B cell (primary cell): ENCODE measurements around the gene EPB41. TPM values are rescaled to one million over a fixed set of nuclear protein-coding genes. Genes with fewer than 3 reads are reported as not detected.

Experiments used
- ATAC-seq: fragments of 200-7000 bp; cut with Tn5 transposase; one replicate; pipeline ENCODE4 v1.10.0; 2021; ENCODE audit warnings: low read depth, mild to moderate bottlenecking, moderate number of reproducible peaks, moderate library complexity
- CTCF ChIA-PET: fragments of 350-600 bp; sonication (Branson Sonifier 250); formaldehyde crosslinking; loops from one replicate; lab custom pipeline; 2021; ENCODE audit warnings: antibody characterized with exemption, inconsistent platforms; lab: Charles Lee
- POLR2A ChIA-PET: fragments of 350-600 bp; sonication (Branson Sonifier 250); formaldehyde crosslinking; loops from one replicate; lab custom pipeline; 2021; ENCODE audit warnings: antibody characterized with exemption; lab: Charles Lee
- DNase-seq: peaks from one replicate; pipeline ENCODE4 v3.0.0; 2013
- H2AFZ ChIP-seq: 2 replicates; pipeline ENCODE4 v1.6.1; 2012; ENCODE audit warnings: mild to moderate bottlenecking, low read depth, low read length; ENCODE audit not compliant: insufficient read depth, poor library complexity, severe bottlenecking
- H3K27ac ChIP-seq, 2 donors: 1 replicate in 1 of 2; 2 replicates in 1 of 2; pipeline ENCODE4 v1.5.1; 2012 to 2013; ENCODE audit warnings: low read length in 2 of 2, mild to moderate bottlenecking in 2 of 2, moderate library complexity in 1 of 2
- H3K27me3 ChIP-seq, 4 experiments: fragments of 200-600 bp in 1 of 4; sonication (generic) in 1 of 4; replicated peaks in 1 of 4; 1 replicate in 2 of 4; 2 replicates in 2 of 4; pipeline versions ENCODE4 v1.6.1 to v1.7.0; 2013 to 2016; ENCODE audit warnings: low read length in 3 of 4, mild to moderate bottlenecking in 2 of 4, mixed read lengths in 1 of 4, moderate library complexity in 1 of 4; ENCODE audit not compliant: insufficient read depth in 4 of 4, control insufficient read depth in 3 of 4; ENCODE audit errors: control extremely low read depth in 1 of 4
- H3K36me3 ChIP-seq, 2 experiments: replicated peaks in 1 of 2; 1 replicate in 1 of 2; 2 replicates in 1 of 2; pipeline versions ENCODE4 v1.6.1 to v1.7.1; 2013; ENCODE audit warnings: low read length in 1 of 2; ENCODE audit not compliant: insufficient read depth in 2 of 2, control insufficient read depth in 1 of 2; ENCODE audit errors: control extremely low read depth in 1 of 2, extremely low read depth in 1 of 2
- H3K4me1 ChIP-seq, 2 donors: fragments of 200-600 bp in 1 of 2; sonication (generic) in 1 of 2; 1 replicate in 1 of 2; 2 replicates in 1 of 2; pipeline versions ENCODE4 v1.5.1 to v1.6.1; 2013 to 2017; ENCODE audit warnings: low read length in 2 of 2; ENCODE audit not compliant: control insufficient read depth in 2 of 2, insufficient read depth in 2 of 2
- H3K4me2 ChIP-seq: replicated peaks from 2 replicates; pipeline ENCODE3; 2012; ENCODE audit warnings: mild to moderate bottlenecking, low read depth, low read length; ENCODE audit not compliant: poor library complexity, severe bottlenecking
- H3K4me3 ChIP-seq, 5 experiments: fragments of 200-600 bp in 1 of 5; sonication (generic) in 1 of 5; 1 replicate in 3 of 5; 2 replicates in 2 of 5; pipeline versions ENCODE4 v1.5.1 to v1.7.0; 2011 to 2016; ENCODE audit warnings: low read length in 4 of 5, mild to moderate bottlenecking in 4 of 5, low read depth in 2 of 5, control low read depth in 1 of 5, moderate library complexity in 1 of 5; ENCODE audit not compliant: insufficient read depth in 1 of 5; ENCODE audit errors: control extremely low read depth in 1 of 5, extremely low read depth in 1 of 5
- H3K79me2 ChIP-seq: fragments of 200-600 bp; sonication (generic); one replicate; pipeline ENCODE4 v1.6.0; 2016; ENCODE audit warnings: low read length; ENCODE audit not compliant: control insufficient read depth, insufficient read depth
- H3K9ac ChIP-seq: fragments of 200-600 bp; sonication (generic); 2 replicates; pipeline ENCODE4 v1.6.1; 2017; ENCODE audit warnings: mild to moderate bottlenecking, low read length, moderate library complexity
- H3K9me3 ChIP-seq, 3 donors: one replicate each; pipeline versions ENCODE4 v1.6.1 to v1.7.1; 2013; ENCODE audit warnings: low read length in 2 of 3; ENCODE audit not compliant: control insufficient read depth in 2 of 3, insufficient read depth in 1 of 3; ENCODE audit errors: control extremely low read depth in 1 of 3
- H4K20me1 ChIP-seq: 2 replicates; pipeline ENCODE4 v1.6.0; 2012; ENCODE audit warnings: mild to moderate bottlenecking, low read length; ENCODE audit not compliant: insufficient read depth, control insufficient read depth, poor library complexity, severe bottlenecking
- H3K27ac Mint-ChIP-seq: one replicate; pipeline ENCODE4 v1.8.0; 2021; ENCODE audit warnings: mixed read lengths
- H3K27me3 Mint-ChIP-seq: one replicate; pipeline ENCODE4 v1.8.0; 2021; ENCODE audit warnings: mixed read lengths
- H3K4me1 Mint-ChIP-seq: one replicate; pipeline ENCODE4 v1.8.0; 2021; ENCODE audit warnings: mixed read lengths
- H3K4me3 Mint-ChIP-seq: one replicate; pipeline ENCODE4 v1.8.0; 2021; ENCODE audit warnings: mixed read lengths
- H3K9me3 Mint-ChIP-seq: one replicate; pipeline ENCODE4 v1.8.0; 2022; ENCODE audit warnings: mixed read lengths; ENCODE audit not compliant: insufficient read depth
- EZH2 ChIP-seq: IDR thresholded peaks from 2 replicates; pipeline ENCODE4 v1.6.1; 2012; ENCODE audit warnings: borderline replicate concordance, low read depth, mild to moderate bottlenecking, moderate library complexity, low read length; ENCODE audit not compliant: insufficient read depth, poor library complexity, severe bottlenecking
- WGBS: methylation state at CpG from one replicate; pipeline ENCODE4 v1.1.5; 2013; ENCODE audit warnings: missing lambda C conversion rate; ENCODE audit not compliant: insufficient coverage; 5-methylcytosine and 5-hydroxymethylcytosine counted together
- intact Hi-C: fragments of 100-400 bp; cut with micrococcal nuclease; formaldehyde crosslinking; loops from one replicate; pipeline ENCODE4 v1.10.0; 2022
- polyA plus RNA-seq: library from polyadenylated mRNA; depleted of rRNA; stranded (reverse); fragments of >200 nt; gene quantifications from 2 replicates; pipeline ENCODE4 v1.2.3, GENCODE V29; 2012
- total RNA-seq, 2 donors: library from RNA; stranded (reverse); fragments of 120-200 nt in 1 of 2; gene quantifications; 1 replicate in 1 of 2; 2 replicates in 1 of 2; pipeline versions ENCODE4 v1.2.3 to v1.2.4, GENCODE V29; 2013 to 2022
- TF ChIP-seq, protein P1 (sequence below): fragments of 200-600 bp; IDR thresholded peaks from one replicate; pipeline ENCODE4 v1.8.0; 2022; ENCODE audit warnings: antibody characterized with exemption, mild to moderate bottlenecking

Gene EPB41
- total and polyA plus RNA-seq, 2 donors (not counting 1 experiment from before 2014, with no cell fraction given), result 45.8 to 186 TPM

DNA sequence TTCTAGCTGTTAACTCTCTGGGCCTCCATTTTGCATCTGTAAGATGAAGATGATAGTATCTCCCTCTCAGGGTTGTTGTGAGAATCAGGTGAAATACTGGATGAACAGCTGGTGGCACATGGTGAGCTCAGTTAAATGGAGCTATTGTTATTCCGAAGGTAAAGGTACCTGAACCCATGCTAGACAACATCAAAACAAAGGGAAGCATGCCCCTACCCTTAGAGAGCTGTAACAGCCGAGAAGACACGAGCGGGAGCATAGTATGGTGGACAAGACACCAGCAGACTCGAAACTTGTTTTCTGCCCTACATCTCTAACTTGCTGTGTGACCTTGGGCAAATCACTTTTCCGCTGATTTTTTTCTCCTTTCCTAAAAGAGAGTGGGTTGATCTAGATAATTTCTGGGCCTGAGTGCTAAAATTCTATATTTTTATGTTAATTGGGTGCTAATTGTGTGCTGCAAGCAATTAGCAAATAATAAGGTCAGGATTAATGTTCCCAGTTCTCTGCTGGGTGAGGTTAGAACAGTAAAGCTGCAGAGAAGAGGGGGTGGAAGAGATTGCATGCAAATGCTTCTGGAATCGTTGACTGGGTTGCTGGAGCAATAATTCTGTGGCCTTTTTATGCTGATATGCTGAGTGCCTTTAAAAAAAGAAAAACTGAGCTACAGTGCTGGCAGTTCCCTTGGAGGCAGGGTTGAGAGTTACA, 198.5 kb downstream of the EPB41 start:
- 86% methylated on average over 3 of the region's 7 CpGs for WGBS
- H3K27me3 Mint-ChIP-seq, result no peaks in the 10 kb centered on the region
- Histone ChIP-seq H3K27ac (no peak overlapping the region), H3K4me2 (no peak overlapping the region), H4K20me1 (no peaks in the 10 kb centered on the region), H3K4me1 (no peaks in the 10 kb centered on the region), H3K27me3 (no peaks in the 10 kb centered on the region), H3K9me3 (no peaks in the 10 kb centered on the region), H3K36me3 (peaks cover 2 to 67% of the 10 kb centered on the region in 2 experiments), H3K4me3 (no peak overlapping the region), H3K9ac (no peak overlapping the region), H3K79me2 (no peaks in the 10 kb centered on the region), H2AFZ (no peak overlapping the region)
- no peaks in the 10 kb centered on the region for H3K9me3 Mint-ChIP-seq
- H3K4me1 Mint-ChIP-seq, result no peaks in the 10 kb centered on the region
- H3K4me3 Mint-ChIP-seq, result no peak overlapping the region
- TF ChIP-seq, protein P1, sequence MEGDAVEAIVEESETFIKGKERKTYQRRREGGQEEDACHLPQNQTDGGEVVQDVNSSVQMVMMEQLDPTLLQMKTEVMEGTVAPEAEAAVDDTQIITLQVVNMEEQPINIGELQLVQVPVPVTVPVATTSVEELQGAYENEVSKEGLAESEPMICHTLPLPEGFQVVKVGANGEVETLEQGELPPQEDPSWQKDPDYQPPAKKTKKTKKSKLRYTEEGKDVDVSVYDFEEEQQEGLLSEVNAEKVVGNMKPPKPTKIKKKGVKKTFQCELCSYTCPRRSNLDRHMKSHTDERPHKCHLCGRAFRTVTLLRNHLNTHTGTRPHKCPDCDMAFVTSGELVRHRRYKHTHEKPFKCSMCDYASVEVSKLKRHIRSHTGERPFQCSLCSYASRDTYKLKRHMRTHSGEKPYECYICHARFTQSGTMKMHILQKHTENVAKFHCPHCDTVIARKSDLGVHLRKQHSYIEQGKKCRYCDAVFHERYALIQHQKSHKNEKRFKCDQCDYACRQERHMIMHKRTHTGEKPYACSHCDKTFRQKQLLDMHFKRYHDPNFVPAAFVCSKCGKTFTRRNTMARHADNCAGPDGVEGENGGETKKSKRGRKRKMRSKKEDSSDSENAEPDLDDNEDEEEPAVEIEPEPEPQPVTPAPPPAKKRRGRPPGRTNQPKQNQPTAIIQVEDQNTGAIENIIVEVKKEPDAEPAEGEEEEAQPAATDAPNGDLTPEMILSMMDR, result no peak
- TF ChIP-seq EZH2, result no peak
- no peak for DNase-seq
- ATAC-seq, result no peak
- no peak overlapping the region for H3K27ac Mint-ChIP-seq
- intact Hi-C loops, result no loop called here
- ChIA-PET CTCF (no interaction called here), POLR2A (no interaction called here)

DNA sequence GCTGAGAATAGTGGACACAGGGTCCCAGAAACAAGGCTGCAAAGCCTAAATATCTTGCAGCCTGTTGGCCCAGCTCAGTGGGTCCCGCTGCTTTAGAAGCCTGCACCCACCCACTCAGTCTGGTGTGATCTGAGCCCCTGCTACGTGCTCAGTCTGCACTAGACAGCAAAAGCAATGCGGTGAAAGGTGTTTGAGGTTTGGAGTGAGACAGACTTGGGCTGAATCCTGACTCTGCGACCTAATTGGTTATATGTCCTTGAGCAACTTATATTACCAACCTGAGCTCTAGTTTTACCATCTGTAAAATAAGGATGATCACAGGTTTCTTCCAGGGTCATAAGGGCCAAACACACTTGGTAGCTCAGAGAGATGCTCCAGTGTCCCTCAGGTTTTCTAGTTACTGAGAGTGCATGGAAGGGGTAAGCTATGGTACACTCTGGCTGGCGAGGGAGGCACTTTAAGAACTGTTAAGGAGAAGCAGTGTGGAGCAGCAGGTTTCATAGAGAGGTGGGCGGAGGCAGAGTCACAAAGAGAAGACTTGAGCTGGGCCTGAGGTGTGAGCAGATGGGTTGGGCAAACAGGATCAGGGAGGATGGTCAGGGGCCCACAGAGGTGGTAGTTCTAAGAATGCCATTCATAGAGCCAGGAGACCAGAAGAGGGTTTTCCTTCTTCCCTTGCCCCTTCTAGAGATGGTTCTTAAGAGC, 199.2 kb downstream of the EPB41 start:
- Histone ChIP-seq H3K79me2 (no peaks in the 10 kb centered on the region), H2AFZ (no peak overlapping the region), H3K27ac (no peak overlapping the region), H3K9ac (no peak overlapping the region), H3K4me3 (no peak overlapping the region), H3K36me3 (peaks cover 2 to 69% of the 10 kb centered on the region in 2 experiments), H3K4me1 (no peaks in the 10 kb centered on the region), H4K20me1 (no peaks in the 10 kb centered on the region), H3K9me3 (no peaks in the 10 kb centered on the region), H3K4me2 (no peak overlapping the region), H3K27me3 (no peaks in the 10 kb centered on the region)
- intact Hi-C loops, result no loop called here
- DNase-seq (no peak), ATAC-seq (no peak)
- Mint-ChIP-seq H3K9me3 (no peaks in the 10 kb centered on the region), H3K27ac (no peak overlapping the region), H3K4me1 (no peaks in the 10 kb centered on the region), H3K4me3 (no peak overlapping the region), H3K27me3 (no peaks in the 10 kb centered on the region)
- no peak for TF ChIP-seq EZH2
- TF ChIP-seq, protein P1, result no peak
- POLR2A ChIA-PET, result no interaction called here
- WGBS, result 100% methylated on average over 3 of the region's 6 CpGs
- CTCF ChIA-PET, result interaction anchor here (1.0 kb wide), 1 partner anchor 9 kb away, joined by 3 read pairs; no protein-coding TSS in a partner anchor
